ENCODE measurements around the gene RASA4B.
"Not testable (repeated sequence)": the region's sequence is repeated elsewhere in the genome, so short reads cannot be mapped to it uniquely, and the experiment has no call there.

Gene RASA4B

DNA sequence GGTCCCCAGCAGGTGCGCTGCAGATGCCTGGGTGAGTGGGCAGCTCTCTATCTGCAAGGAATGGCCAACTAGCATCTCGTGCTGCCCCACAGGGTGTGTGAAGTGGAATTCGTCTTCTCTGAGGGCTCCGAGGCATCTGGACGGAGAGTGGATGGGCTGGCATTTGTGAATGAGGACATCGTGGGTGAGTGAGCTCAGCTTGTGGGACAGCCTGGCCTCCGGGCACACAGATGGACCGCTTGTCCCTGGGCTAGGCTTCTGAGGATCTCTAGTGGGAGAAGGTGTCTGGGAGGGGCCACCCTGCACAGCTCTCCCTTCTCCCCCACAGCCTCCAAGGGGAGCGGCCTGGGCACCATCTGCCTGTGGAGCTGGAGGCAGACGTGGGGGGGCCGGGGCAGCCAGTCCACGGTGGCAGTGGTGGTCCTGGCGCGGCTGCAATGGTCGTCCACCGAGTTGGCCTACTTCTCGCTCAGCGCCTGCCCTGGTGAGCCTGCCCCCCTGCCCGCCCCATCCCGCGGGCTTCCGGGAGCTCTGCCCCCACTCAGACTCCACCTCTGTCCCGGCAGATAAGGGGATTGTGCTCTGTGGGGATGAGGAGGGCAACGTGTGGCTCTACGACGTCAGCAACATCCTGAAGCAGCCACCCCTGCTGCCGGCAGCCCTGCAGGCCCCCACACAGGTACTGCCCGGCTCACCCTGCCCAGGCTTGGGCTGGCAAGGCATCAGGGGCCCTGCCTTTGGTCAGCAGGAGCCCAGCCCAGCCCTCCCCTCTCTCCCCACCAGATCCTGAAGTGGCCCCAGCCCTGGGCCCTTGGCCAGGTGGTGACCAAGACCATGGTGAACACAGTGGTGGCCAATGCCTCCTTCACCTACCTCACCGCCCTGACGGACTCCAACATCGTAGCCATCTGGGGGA is 45.2 kb downstream of the RASA4B start:
- no peak for DNase-seq

DNA sequence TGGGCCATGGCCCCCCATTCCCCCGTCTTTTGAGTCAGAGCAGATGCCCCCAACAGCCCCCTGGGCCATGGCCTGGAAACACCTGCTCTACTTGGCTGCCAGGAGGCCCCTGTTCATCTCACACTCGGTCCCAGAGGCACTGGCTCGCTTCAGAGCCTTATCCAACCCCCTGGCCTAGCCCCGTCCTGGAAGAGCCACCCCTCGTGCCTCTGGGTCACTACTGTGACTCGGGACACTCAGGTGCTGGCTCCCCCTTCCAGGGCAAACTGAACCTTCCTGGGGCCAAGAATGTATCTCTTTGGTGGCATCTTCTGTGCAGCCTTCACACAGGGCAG is 45.8 kb downstream of the RASA4B start:
- DNase-seq = no peak

DNA sequence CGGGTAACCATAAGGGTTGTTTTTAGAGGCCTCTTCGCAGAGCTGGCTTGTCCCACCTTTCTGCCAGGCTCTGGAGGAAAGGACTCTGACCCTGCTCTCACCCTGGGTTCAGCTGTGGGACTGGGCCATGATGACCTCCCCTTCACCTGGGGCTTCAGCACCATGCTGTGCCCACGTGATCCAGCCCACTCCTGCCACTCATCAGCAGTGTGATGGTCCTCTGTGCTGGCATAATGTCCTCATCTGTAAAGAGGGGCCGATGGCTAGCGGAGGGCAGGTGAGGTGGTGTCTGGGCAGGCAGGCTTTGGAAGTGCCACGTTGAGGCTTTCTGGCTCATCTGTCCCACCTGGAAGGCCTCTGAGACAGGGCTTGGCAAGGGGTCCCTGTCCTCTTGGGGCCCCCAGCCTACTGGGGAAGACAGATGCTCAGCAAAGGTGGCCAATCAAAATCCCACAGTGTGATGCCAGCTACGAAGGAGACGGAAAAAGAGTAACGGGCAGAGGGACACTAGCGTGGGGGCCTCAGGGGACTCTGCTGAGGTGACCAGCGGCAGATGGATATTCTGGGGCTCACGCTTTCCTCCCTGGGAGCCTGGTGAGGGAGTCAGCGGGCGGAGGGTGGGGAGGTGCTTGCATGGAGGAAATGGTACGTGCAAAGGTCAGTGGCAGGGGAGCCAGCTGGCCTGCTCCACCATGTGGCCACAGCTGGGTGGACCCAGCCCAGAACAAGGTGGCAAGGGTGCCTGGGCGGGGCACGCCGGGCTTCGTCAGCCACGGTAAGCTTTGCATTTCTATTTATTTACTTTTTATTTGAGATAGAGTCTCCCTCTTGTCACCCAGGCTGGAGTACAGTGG is 47.4 kb downstream of the RASA4B start:
- DNase-seq = no peak

DNA sequence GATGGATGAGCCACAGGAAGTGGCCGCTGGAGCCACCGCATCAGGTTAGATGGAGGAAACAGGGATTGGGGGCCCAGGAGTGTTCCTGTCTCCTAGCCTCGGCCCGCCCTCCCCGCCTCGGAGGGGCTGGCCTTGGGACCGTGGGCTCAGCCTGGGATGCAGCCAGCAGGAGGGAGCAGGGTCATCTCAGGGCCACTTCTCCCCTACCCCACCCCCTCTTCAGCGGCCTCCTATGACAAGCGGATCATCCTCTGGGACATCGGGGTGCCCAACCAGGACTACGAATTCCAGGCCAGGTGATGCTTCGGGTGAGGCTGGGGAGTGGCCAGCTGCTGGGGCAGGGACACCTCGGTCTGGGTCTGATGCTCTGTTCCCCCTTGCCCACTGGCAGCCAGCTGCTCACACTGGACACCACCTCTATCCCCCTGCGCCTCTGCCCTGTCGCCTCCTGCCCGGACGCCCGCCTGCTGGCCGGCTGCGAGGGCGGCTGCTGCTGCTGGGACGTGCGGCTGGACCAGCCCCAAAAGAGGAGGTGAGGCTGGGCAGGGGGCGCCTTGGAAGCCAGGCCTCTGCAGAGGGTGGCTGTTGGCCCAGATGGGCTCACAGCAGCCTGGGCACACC is 48.1 kb downstream of the RASA4B start:
- DNase-seq = no peak

DNA sequence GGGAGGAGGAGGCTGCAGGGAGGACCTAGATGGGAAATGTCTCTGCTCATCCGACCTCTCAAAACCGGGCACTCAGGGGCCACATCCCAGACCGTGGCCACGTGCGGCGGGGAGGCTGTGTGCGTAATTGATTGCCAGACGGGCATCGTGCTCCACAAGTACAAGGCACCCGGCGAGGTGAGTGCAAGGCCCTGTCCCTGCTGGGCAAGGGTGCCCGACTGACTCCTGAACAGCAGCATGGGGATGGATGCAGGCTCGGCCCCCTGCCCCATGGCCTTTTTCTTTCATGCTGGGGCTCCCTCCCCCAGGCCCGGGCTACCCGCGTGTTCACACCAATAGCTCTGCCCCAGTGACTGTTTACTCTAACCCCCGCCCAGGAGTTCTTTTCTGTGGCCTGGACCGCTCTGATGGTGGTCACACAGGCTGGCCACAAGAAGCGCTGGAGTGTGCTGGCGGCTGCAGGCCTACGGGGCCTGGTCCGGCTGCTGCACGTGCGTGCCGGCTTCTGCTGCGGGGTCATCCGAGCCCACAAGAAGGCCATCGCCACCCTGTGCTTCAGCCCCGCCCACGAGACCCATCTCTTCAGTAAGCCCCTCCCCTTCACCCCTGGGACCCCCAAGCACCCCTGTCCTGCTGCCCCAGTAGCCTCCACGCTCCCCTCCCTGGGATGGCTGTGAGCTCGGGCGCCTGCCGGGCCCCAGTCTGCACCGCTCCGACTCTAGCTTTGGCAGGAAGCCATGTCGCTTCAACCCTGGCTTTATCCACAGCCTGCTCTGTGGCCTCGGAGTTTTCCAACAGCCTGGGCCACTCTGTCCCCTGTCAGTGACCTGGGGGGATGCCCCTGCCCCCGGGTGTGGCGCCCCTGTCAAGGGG is 48.9 kb downstream of the RASA4B start:
- DNase-seq = no peak

DNA sequence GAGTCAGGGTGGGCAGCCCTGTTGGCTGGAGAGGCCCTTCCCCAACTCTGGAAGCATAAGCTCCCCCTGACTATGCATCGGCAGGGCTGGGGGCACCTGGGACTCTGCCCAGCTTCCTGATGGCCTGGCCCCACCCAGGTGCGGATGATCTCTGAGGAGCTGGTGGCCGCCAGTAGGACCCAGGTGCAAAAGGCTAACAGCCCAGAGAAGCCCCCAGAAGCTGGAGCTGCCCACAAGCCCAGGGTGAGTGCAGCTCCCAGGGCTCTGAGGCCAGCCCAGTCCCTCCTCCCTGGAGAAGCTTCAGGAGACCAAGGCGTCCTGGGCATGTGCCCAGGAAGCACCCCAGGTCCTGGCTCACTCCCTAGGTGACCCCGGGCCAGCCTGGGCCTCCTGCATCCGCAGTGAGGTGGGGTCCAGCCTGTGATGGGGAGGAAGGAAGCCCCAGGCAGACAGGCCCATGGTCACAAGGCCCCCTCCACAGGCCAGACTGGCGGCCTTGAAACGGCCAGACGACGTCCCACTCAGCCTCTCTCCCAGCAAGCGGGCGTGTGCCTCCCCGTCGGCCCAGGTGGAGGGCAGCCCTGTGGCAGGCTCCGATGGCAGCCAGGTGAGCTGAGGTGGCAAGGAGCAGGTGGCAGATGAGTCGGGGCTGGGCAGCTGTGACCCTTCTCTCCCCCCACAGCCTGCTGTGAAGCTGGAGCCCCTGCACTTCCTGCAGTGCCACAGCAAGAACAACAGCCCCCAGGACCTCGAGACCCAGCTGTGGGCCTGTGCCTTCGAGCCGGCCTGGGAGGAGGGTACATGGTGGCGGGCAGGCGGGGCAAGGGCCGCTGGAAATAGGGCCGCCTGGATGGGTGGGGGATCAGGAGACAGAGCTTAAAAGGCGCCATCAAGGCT is 49.7 kb downstream of the RASA4B start:
- DNase-seq = no peak

DNA sequence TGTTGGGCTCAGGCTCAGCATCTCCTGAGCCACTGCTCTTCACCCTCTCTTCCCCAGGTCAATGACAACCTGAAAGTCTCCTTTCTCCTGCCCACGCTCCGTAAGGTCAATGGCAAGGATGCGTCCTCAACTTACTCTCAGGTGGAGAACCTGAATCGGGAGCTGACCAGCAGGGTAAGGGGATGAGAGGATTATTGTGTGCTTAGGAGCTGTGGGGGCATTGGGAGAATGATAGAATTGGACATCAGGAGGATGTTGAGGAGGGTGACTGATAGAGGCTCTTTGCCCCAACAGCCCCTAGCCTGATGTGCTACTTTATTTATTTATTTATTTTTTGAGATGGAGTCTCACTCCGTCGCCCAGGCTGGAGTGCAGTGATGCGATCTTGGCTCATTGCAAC is 51.5 kb downstream of the RASA4B start:
- DNase-seq = no peak

DNA sequence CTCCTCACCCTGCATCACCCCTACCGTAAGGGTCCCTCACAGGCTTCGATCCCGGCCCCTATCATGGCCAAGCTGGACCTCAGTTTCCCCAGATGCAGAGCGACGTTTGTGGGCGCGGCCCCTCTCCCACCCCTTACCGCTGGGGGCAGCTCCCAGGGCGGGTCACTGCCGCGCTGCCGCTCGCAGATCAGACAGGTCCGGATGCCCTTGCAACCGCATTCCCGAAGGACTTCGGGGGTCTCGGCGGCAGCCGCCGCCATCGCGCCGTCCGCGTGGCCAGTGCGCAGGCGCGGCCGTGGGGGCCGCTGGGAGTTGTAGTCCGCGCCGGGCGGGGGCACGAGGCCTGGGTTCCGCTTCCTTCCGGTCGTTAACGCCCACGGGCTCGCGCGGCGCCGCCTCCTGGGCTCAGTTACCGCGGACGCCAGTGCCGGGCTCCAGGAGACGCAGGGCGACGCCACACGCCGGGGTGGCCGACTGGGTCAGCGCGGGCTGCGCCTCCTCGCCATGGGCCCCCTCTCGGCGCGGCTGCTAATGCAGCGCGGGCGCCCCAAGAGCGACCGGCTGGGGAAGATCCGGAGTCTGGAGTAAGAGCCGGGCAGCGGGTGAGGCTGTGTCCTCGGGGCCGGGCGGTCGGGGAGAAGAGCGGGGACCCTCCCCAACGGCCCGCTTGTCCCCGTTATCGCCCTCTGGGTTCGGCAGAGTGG is 52.8 kb downstream of the RASA4B start, which contains the start of the genes ALKBH4 and LRWD1:
ALKBH4 (minus strand) TSS at position 287 of the 704 bp plus-strand sequence; CDS start at position 260, 27 bp downstream.
LRWD1 (plus strand) TSS at position 408 of the 704 bp plus-strand sequence; CDS start at position 505, 97 bp downstream.
- peak; percentile 70 to 91 for DNase-seq

DNA sequence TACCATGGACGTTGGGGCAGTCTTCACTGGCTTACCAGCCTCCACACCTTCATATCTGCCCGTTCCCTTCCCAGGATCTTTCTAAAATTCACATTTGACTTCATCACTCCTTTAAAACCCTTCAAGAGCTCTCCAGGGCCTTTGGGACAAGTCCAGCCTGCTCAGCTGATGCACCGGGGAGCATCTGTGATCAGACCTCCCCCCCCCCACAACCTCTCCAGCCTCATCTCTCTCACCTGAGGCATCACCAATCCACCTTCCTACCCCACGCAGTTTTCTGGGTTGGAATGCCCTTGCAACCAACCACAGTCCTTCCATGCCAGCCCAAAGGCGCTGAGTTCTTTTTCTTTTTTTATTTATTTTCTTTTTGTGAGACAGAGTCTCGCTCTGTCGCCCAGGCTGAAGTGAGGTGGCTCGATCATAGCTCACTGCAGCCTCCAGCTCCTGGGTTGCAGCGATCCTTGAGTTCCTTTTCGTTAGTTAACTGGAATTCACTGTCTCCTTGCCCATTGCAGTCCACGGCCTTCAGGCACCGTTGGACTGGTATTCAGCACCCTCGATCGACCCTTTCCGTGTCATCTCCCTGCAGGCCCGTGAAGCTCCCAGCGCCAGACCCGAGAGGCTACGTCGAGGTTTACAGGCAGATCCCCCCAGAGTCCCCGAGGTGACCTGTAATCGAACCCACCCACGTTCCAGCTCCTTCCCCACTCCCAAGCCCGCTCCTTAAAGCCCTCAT is 53.6 kb downstream of the RASA4B start:
- no peak for DNase-seq

DNA sequence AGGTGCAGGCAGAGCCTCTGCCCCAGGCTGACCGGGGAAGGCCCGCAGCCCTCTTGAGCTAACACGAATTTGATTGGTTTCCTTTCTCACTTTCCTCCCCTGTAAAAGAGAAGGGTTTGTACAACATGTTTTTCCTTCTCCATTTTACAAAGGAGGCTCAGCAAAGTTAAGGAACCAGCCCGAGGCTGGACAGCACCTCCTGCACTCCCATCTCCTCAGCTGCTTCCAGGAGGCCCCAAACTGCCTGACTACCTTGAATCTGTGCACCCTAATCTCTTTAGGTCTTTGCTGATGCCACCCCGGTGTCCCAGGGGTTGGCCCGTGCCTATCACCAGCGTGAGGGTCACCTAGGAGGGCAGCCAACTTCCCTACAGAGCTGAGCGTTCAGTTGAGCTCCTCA is 57.1 kb downstream of the RASA4B start:
- no peak for DNase-seq

DNA sequence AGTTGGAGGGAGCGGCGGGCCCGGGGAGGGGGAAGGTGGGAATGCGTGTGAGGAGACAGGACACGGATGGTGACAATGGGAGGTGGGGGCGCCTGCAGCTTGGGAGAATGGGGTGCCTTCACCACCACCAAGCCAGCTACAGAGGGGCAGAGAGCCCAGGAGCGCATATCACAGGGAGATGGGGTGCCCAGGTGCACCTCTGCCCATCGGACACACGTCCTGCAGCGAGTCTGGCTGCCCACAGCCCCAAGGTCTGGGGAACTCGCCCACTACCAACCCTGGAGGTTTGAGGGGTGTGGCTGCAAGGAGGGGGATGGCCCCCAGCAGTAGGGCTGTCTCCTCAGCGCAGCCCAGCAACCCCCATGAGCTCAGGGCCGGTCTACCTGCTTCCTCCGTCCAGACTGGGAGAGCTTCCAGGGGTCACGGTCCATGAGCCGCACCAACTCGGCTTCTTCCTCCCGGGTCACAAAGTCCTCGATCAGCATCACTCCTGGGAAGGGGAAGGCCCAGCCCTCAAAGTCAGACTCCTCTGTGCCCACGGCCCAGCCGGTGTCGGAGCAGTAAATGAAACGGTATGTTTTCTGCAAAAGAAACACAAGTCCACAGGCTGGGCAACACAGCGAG is 58.2 kb downstream of the RASA4B start:
- no peak for DNase-seq

DNA sequence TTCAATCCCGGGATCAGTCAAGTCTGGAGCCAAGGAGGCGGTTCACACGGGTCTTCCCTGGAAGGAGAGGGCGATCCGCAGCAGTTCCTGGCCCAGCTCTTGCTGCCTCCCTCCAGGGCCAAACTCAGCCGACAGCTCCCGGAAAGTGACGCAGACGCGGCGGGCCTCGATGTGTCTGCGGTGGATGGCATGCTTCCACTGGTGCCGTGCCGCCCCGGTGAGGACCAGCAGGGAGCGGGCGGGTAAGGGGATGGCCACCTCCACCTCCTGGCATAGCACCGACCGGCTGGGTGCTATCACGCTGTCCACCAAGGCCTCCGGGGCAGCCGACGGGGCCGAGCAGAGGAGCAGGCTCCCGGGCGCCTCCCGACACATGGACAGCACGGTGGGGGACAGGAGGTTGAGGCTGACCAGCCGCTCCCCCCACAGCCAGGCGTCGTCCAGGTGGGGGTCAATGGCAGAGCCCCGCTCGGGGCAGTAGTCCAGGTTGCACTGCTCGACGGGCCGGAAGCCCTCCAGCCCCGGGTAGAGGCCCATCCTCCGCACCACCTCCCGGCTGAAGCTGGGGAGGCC is 60.1 kb downstream of the RASA4B start:
- DNase-seq = no peak

DNA sequence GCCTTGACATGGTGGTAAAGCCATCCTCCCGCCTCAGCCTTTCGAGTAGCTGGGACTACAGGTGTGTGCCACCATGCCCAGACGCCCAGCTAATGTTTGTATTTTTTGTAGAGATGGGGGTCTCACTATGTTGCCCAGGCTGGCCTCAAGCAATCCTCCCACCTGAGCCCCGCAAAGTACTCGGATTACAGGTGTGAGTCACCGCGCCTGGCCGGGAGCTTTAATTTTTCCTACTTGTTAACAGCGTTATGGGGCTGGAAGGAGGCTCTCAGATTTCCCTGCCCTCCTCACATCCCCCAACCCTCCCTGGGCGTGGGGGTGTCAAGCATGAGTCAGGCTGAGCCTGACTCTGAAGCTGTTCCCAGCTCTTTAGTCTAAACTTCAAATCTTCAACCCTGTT is 61.2 kb downstream of the RASA4B start:
- DNase-seq = no peak

DNA sequence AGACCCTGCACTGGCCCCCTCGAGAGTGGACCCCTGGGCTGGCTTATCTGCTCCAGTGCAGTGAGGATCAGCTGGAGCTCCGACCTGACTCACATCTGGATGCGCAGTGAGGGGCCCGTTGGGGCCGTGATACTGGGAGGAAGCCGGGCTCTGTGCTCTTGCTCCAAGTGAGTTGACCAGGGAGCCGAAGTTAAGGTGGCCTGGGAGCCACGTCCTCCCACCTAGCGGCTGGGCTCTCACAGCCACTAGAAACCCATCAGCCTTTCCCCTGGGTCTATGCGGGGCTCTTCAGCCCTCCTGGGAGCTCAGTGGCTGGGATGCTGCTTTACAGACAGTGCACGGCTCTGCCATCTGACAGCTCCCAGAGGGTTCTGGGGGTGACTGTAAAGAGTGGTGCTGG is 62.0 kb downstream of the RASA4B start:
- no peak for DNase-seq

DNA sequence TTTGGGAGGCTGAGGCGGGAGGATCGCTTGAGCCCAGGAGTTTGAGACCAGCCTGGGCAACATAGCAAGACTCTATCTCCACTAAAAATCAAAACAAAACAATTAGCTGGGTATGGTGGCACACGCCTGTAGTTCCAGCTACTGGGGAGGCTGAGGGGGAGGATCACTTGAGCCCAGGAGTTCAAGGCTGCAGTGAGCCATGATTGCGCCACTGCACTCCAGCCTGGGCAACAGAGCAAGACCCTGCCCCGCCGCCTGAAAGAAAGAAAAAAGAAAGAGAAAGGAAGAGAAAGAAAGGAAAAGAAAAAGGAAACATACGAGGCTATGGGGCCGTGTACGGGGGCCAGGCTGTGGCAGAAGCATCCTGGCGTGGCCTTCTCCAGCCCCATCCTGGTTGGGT is 62.6 kb downstream of the RASA4B start:
- not testable (repeated sequence) for DNase-seq

DNA sequence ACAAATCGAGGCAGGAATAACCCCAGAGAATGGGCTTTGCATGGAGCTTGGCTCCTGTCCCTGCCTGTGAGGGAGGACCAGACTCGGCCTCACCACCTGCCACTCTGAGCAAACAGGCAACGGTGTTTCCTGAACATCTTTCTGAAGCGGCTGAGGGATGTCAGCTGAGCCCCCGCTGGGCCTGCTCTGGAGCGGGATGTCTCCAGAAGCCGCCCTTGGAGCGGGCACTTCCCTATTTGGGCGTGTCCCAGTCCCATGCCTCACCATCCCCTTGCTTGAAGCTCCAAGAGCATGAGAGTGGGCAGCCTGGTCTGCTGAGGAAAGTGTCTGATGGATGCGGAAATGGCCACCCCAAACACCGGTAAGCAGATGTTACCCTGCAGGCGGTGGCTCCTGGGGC is 63.1 kb downstream of the RASA4B start:
- no peak for DNase-seq

DNA sequence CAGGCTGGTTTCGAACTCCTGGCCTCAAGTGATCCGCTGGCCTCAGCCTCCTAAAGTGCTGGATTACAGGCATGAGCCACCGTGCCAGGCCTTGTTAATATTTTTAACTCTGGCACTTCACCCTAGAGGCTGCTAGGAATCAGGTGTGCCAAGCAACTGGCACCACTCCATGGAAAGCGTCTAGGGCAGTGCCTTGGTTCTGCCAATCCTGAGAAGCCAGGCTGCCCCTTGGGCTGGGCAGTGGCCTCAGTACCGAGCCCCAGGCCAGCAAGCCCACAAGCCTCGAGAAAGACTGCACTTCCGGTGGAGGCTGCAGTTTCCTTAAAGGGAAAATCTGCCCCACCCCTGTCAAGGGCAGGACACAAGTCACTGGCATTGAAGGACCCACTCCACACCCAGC is 64.3 kb downstream of the RASA4B start:
- DNase-seq = no peak

DNA sequence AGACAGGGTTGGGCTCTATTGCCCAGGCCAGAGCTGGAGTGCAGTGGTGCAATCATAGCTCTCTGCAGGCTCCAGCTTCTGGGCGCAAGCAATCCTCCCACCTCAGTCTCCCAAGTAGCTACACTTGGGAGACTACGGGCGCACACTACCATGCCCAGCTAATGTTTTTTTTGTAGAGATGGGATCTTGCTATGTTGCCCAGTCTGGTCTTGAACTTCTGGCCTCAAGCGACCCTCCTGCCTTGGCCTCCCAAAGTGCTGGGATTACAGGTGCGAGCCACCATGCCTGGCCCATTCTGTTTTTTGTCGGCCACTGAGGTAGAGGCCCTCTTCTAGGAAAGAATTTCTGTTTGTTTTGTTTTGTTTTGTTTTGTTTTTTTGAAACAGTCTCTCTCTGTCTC is 65.1 kb downstream of the RASA4B start:
- no peak for DNase-seq
